GM12878 (cell line): ENCODE measurements around the gene SLC38A8.

Experiments
- CTCF ChIP-seq, 3 experiments: IDR thresholded peaks in 2 of 3; conservative IDR thresholded peaks in 1 of 3; 2 replicates each; pipeline ENCODE4 v1.5.1; 2011; ENCODE audit warnings: low read depth in 3 of 3, low read length in 3 of 3, mild to moderate bottlenecking in 3 of 3, control low read depth in 2 of 3, moderate library complexity in 2 of 3, inconsistent platforms in 1 of 3, mixed read lengths in 1 of 3; ENCODE audit not compliant: control insufficient read depth in 2 of 3, insufficient read depth in 1 of 3; ENCODE audit errors: extremely low read depth in 1 of 3
- GABPA ChIP-seq: IDR thresholded peaks from 2 replicates; pipeline ENCODE4 v1.6.1; 2014; ENCODE audit warnings: antibody characterized with exemption, low read depth, mild to moderate bottlenecking, inconsistent platforms
- HDGF ChIP-seq: fragments of 450-650 bp; IDR thresholded peaks from 2 replicates; pipeline ENCODE4 v1.6.1; 2016; ENCODE audit warnings: antibody characterized with exemption
- IRF5 ChIP-seq: fragments of 450-650 bp; IDR thresholded peaks from 2 replicates; pipeline ENCODE4 v1.6.1; 2017; ENCODE audit warnings: borderline replicate concordance
- MTA3 ChIP-seq: IDR thresholded peaks from 2 replicates; pipeline ENCODE4 v1.6.1; 2012; ENCODE audit warnings: low read length, inconsistent platforms, borderline replicate concordance
- NFIC ChIP-seq: IDR thresholded peaks from 2 replicates; pipeline ENCODE4 v1.6.1; 2012; ENCODE audit warnings: low read depth, mild to moderate bottlenecking, inconsistent platforms, low read length, moderate library complexity
- POLR2A ChIP-seq: IDR thresholded peaks from 2 replicates; pipeline ENCODE4 v1.6.1; 2011; ENCODE audit warnings: low read depth, mild to moderate bottlenecking, low read length
- POLR2AphosphoS5 ChIP-seq: IDR thresholded peaks from 2 replicates; pipeline ENCODE4 v1.6.1; 2011; ENCODE audit warnings: mild to moderate bottlenecking, low read length, inconsistent platforms
- REST ChIP-seq: IDR thresholded peaks from 2 replicates; pipeline ENCODE4 v1.6.1; 2012; ENCODE audit warnings: mild to moderate bottlenecking, low read depth, low read length
- SPI1 ChIP-seq: IDR thresholded peaks from 2 replicates; pipeline ENCODE4 v1.6.1; 2011; ENCODE audit warnings: low read depth, mild to moderate bottlenecking, low read length, moderate library complexity, borderline replicate concordance; ENCODE audit not compliant: insufficient read depth
- YY1 ChIP-seq: IDR thresholded peaks from 2 replicates; pipeline ENCODE4 v1.6.1; 2011; ENCODE audit warnings: low read depth, mild to moderate bottlenecking, low read length
- ZNF207 ChIP-seq: fragments of 450-650 bp; IDR thresholded peaks from 2 replicates; pipeline ENCODE4 v1.6.1; 2014; ENCODE audit warnings: antibody characterized with exemption, mild to moderate bottlenecking, borderline replicate concordance

DNA sequence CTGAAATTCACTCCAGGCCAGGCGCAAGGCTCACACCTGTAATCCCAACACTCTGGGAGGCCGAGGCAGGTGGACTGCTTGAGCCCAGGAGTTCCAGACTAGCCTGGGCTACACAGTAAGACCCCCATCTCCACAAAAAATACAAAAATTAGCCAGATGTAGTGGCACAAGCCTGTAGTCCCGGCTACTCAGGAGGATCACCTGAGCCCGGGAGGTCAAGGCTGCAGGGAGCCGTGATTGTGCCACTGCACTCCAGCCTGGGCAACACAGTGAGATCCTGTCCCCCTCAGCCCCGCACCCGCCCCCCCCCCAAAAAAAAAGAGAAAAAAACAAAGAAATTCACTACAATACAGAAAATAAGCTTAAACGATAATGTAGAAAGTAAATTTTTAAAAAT lies 42.7 kb upstream of the SLC38A8 start:
- TF ChIP-seq YY1 (no peak), SPI1 (no peak), IRF5 (no peak), POLR2A (no peak), GABPA (no peak), ZNF207 (no peak), MTA3 (no peak), REST (no peak), CTCF (IDR thresholded peaks at IDR 0.05 in 2 of 3, conservative IDR thresholded peaks at IDR 0.05 in 1 of 3; ENCODE audit: control insufficient read depth in 2 of 3, extremely low read depth in 1 of 3, insufficient read depth in 1 of 3, low read depth in 3 of 3, low read length in 3 of 3) (no peak), NFIC (no peak), HDGF (no peak), POLR2AphosphoS5 (no peak)
